ENCODE results near the gene SLC5A10. TPM values are rescaled to one million over a fixed set of nuclear protein-coding genes. Genes with fewer than 3 reads are reported as not detected.
"Not testable (repeated sequence)": the region's sequence is repeated elsewhere in the genome, so short reads cannot be mapped to it uniquely, and the experiment has no call there.

Gene SLC5A10
- total RNA-seq, 2 donors from 2014 or later, result 0.26 to 0.27 TPM

- DNase-seq, result not testable (repeated sequence)
These were observed 96.9 kb downstream of the SLC5A10 start for GRCh38 chr17:19048826-19049225.

GRCh38 chr17:19055447-19055846, 103.5 kb downstream of the SLC5A10 start:
- intact Hi-C loops (cut with DNase I); DNase-seq: not testable (repeated sequence)
- peak; percentile 59 to 77 for ATAC-seq

More at GRCh38 chr17:19048826-19049225, 96.9 kb downstream of the SLC5A10 start:
- ATAC-seq; intact Hi-C loops (cut with DNase I): not testable (repeated sequence)

- ATAC-seq (peak; percentile 34 to 79), DNase-seq (peak; percentile 82)
- intact Hi-C loops (cut with DNase I), result not testable (repeated sequence)
These were observed 110.2 kb downstream of the SLC5A10 start for GRCh38 chr17:19062009-19062717.

GRCh38 chr17:19062718-19063325, 110.9 kb downstream of the SLC5A10 start:
- DNase-seq; intact Hi-C loops (cut with DNase I): not testable (repeated sequence)
- ATAC-seq, result peak; percentile 88 to 98

- intact Hi-C loops (cut with DNase I), result not testable (repeated sequence)
- DNase-seq (peak; percentile 69), ATAC-seq (peak in 1 of 2 donors; percentile 66)
These were observed 111.5 kb downstream of the SLC5A10 start for GRCh38 chr17:19063326-19063956.

GRCh38 chr17:19064378-19064777, 112.4 kb downstream of the SLC5A10 start:
- intact Hi-C loops (cut with DNase I); ATAC-seq: not testable (repeated sequence)
- DNase-seq, result peak; percentile 7

GRCh38 chr17:19070318-19071168, 118.6 kb downstream of the SLC5A10 start:
- DNase-seq; intact Hi-C loops (cut with DNase I): not testable (repeated sequence)
- peak; percentile 96 to 98 for ATAC-seq

Other genes with a start within 250 kb of the SLC5A10 start
- under 1 TPM in 1 of 2 donors, not detected in 1; 0.08 TPM for gene FBXW10, start 208.1 kb upstream of the SLC5A10 start, total RNA-seq
- 10 to 100 TPM; 28.5 to 38.9 TPM for gene TVP23B, start 171.0 kb upstream of the SLC5A10 start, total RNA-seq
- 10 to 100 TPM; 21.3 to 26.7 TPM for gene PRPSAP2, start 94.0 kb upstream of the SLC5A10 start, total RNA-seq
- 10 to 100 TPM; 23.3 to 24.8 TPM for gene FAM83G, start 52.6 kb downstream of the SLC5A10 start, total RNA-seq
- gene GRAP, start 94.8 kb downstream of the SLC5A10 start, total RNA-seq, result 1 to 10 TPM; 1.6 to 3.2 TPM
- gene GRAPL, start 175.4 kb downstream of the SLC5A10 start, total RNA-seq, result 1 to 10 TPM; 1.0 to 2.8 TPM